Progenitor cell of endocrine pancreas (in vitro differentiated cells): ENCODE measurements around the gene UQCRC1. TPM values are rescaled to one million over a fixed set of nuclear protein-coding genes. Genes with fewer than 3 reads are reported as not detected.

Source experiments
- DNase-seq: peaks from one replicate; pipeline ENCODE4 v3.0.0; 2021; ENCODE audit warnings: low spot score; ENCODE audit not compliant: unreplicated experiment
- H3K27ac Mint-ChIP-seq: 2 replicates; pipeline ENCODE4 v1.8.0; 2021; ENCODE audit warnings: mild to moderate bottlenecking, moderate library complexity, mixed read lengths
- H3K27me3 Mint-ChIP-seq: 2 replicates; pipeline ENCODE4 v1.8.0; 2021; ENCODE audit warnings: mixed read lengths
- H3K36me3 Mint-ChIP-seq: 2 replicates; pipeline ENCODE4 v1.8.0; 2022; ENCODE audit warnings: mixed read lengths; ENCODE audit not compliant: insufficient read depth
- H3K4me1 Mint-ChIP-seq: 2 replicates; pipeline ENCODE4 v1.8.0; 2021; ENCODE audit warnings: low read depth, mixed read lengths
- H3K4me3 Mint-ChIP-seq: 2 replicates; pipeline ENCODE4 v1.8.0; 2021; ENCODE audit warnings: low read depth, mild to moderate bottlenecking, moderate library complexity, mixed read lengths
- H3K9me3 Mint-ChIP-seq: 2 replicates; pipeline ENCODE4 v1.8.0; 2021; ENCODE audit warnings: low read depth, mixed read lengths
- CTCF ChIP-seq: fragments of 200-600 bp; sonication (generic); IDR thresholded peaks from one replicate; pipeline ENCODE4 v1.5.0; 2021; ENCODE audit warnings: antibody characterized with exemption, mild to moderate bottlenecking; ENCODE audit not compliant: unreplicated experiment
- total RNA-seq: library from RNA; stranded (reverse); gene quantifications from 2 replicates; pipeline ENCODE4 v1.2.1, GENCODE V29; 2021

The UQCRC1 gene
- total RNA-seq, 1 donor from 2014 or later: 219 TPM

DNA sequence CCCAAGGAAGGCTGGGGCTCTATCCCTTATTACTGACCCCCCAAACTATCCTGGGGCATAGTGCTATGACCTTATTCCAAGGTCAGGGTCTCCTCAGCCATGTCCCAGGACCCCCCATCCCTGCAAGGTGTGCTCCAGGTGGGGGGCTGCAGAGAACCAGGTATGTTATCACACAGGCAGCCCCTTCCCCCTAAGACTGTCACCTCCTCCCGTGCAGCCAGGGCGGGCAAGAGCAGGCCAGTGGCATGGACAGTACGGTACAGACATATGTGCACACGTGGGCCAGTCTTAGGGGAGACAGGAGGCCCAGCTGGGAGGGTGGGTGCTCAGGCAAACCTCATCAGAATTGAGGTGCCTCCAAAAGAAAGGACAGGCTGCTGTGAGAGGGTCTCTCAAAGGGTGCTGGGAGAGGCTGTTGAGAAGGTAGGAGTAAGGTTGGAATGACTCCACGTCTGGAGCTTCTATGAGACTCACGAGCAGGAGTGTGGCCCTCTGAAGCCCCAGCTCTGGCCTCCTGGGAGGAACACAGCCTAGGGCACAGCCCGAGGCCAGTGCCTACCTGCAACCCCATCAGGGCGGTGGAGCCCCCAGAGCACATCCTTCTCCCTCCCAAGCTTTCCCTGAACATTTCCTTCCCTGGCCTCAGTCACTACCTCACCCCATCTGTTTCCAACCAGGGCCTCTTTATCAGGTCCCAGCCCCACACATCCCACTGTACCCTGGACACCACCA is 12.6 kb downstream of the UQCRC1 start:
- H3K9me3 Mint-ChIP-seq: no peaks in the 10 kb centered on the region
- peaks cover 4% of the 10 kb centered on the region for H3K36me3 Mint-ChIP-seq
- no peak overlapping the region for H3K4me3 Mint-ChIP-seq
- H3K27ac Mint-ChIP-seq: peak overlapping the region; percentile 48
- DNase-seq: no peak
- TF ChIP-seq CTCF: no peak
- no peaks in the 10 kb centered on the region for H3K4me1 Mint-ChIP-seq
- H3K27me3 Mint-ChIP-seq: peaks cover 11% of the 10 kb centered on the region

DNA sequence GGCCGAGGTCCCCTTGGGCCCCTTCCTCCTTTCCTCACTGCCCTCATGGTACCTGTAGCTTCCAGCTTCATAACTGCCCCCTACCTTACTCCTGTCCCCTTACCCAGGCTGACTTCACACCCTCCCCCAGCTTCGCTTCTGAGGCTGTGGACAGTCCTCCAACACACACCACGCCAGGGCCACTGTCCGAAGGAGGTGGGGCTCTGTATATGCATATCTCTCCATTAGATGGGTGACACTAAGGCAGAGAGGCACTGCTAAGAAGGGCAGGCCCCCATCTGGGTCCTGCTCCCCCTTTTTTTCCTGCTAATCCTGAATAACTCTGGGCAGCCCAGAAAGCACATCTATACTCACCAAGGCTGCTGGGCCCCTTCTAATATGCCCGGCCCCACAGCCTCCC is 13.3 kb downstream of the UQCRC1 start:
- Mint-ChIP-seq H3K27ac (no peak overlapping the region), H3K4me1 (no peaks in the 10 kb centered on the region), H3K4me3 (no peak overlapping the region), H3K36me3 (peaks cover 4% of the 10 kb centered on the region), H3K27me3 (peaks cover 11% of the 10 kb centered on the region), H3K9me3 (no peaks in the 10 kb centered on the region)
- TF ChIP-seq CTCF: no peak
- DNase-seq: no peak

DNA sequence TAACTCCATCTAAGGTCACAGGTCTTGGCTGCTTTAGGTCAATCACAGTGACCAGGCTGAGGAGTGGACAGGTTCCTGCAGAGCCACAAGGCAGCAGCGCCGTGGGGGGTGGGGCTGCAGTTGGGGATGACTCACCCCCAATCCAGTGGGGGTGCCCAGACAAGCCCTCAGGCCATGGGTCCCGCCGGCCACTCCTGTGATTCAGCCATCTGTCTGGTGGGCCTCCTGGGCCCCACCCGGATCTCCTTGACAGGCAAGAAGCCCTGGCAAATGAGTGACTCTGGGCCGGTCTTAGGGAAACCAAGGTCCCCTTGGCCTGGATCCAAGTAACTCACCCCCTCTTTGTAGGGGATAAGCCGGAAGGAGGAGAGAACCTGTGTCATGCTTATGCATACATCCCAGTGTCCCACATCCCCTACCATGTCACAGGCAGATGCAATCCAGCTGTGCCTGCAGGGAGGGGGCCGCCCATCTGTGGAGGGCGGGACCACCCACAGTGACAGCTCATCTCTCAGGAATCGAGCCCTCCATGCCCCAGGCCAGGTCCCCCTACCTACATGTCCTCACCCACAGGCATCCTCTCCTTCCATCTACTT is 13.8 kb downstream of the UQCRC1 start:
- Mint-ChIP-seq H3K27me3 (peaks cover 11% of the 10 kb centered on the region), H3K9me3 (no peaks in the 10 kb centered on the region), H3K27ac (no peak overlapping the region), H3K4me1 (no peaks in the 10 kb centered on the region), H3K36me3 (peaks cover 4% of the 10 kb centered on the region), H3K4me3 (no peak overlapping the region)
- no peak for TF ChIP-seq CTCF
- DNase-seq: no peak

DNA sequence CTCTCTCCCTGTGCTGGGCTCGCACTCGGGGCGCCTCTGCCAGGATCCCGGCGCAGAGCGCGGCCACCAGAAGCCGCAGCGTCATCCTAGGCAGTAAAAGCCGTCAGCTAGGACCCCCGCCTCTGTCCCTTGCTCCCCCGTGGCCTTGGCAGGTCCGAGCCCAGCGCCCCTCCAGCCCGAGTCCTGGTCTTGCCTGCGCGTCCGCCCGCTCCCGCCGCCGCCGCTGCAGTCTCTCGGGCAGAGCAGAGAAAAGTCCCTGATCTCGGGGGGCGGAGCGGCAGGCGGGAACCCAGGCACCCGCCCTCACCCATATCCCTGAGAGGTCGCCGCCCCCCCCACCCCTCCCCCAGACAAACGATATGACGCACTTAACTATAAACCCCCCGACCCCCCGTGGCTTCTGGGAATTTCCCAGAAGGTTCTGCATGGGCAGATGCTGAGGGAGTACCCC is 14.3 kb downstream of the UQCRC1 start, which contains the start of gene COL7A1:
Gene COL7A1 (minus strand): TSS at position 255 of the 451 bp plus-strand sequence. CDS start 170 bp downstream, at position 85.
- H3K36me3 Mint-ChIP-seq: peaks cover 4% of the 10 kb centered on the region
- peaks cover 11% of the 10 kb centered on the region for H3K27me3 Mint-ChIP-seq
- H3K9me3 Mint-ChIP-seq: no peaks in the 10 kb centered on the region
- no peaks in the 10 kb centered on the region for H3K4me1 Mint-ChIP-seq
- no peak for DNase-seq
- no peak within 1 kb of the TSS for H3K27ac Mint-ChIP-seq
- TF ChIP-seq CTCF: no peak
- no peak within 1 kb of the TSS for H3K4me3 Mint-ChIP-seq

GRCh38 chr3:48594417-48595049 is 14.9 kb downstream of the UQCRC1 start:
- TF ChIP-seq CTCF: no peak
- Mint-ChIP-seq H3K36me3 (peaks cover 4% of the 10 kb centered on the region), H3K4me3 (no peak overlapping the region), H3K9me3 (no peaks in the 10 kb centered on the region), H3K27ac (no peak overlapping the region), H3K27me3 (peaks cover 11% of the 10 kb centered on the region), H3K4me1 (no peaks in the 10 kb centered on the region)
- DNase-seq: no peak
